SK-N-MC (cell line): ENCODE results near the gene SHBG.

Source experiments
- EZH2 ChIP-seq: fragments of 200-600 bp; sonication (generic); IDR thresholded peaks from one replicate; pipeline ENCODE4 v1.6.1; 2017; ENCODE audit warnings: antibody characterized with exemption
- FOXP2 ChIP-seq: optimal IDR thresholded peaks from 2 replicates; pipeline ENCODE3; 2011; ENCODE audit warnings: mild to moderate bottlenecking, moderate library complexity; ENCODE audit not compliant: insufficient read depth; ENCODE audit errors: extremely low read length, control extremely low read depth
- POLR2AphosphoS5 ChIP-seq: IDR thresholded peaks from 2 replicates; pipeline ENCODE4 v1.6.1; 2012; ENCODE audit warnings: mild to moderate bottlenecking, low read depth, low read length, borderline replicate concordance

DNA sequence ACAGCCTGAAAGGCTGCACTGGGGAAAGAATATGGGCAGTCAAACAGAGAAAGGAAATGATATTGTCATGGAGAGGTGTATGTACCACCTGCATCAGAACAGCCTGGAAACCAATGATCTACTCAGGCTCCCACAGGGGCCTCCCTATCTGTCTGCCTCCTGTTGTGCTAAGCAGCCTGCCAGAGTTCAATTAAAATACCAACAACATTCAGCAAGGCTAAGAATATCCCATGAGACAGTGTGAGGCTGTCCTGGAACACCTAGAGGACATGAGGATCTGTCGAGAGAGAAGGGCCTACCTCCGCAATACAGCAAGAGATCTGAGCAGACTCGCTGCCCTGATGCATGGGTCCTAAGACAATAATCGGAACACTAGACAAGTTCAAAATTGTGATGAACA lies 23.7 kb upstream of the SHBG start:
- no peak for TF ChIP-seq POLR2AphosphoS5
- no peak for TF ChIP-seq EZH2
- TF ChIP-seq FOXP2, result no peak
